Peyer's patch (tissue), 4 donors: Measurements from ENCODE around the gene AKAIN1.

Experiments used
- POLR2A ChIP-seq, 2 donors: fragments of 450-650 bp; IDR thresholded peaks; one replicate each; pipeline ENCODE4 v1.5.1; 2017; ENCODE audit warnings: antibody characterized with exemption in 2 of 2, mild to moderate bottlenecking in 2 of 2, moderate library complexity in 2 of 2
- TF ChIP-seq, protein P1 (sequence below), 6 experiments: fragments of 450-650 bp in 4 of 6; fragments of 200-600 bp in 2 of 6; sonication (generic) in 1 of 6; IDR thresholded peaks; one replicate each; pipeline ENCODE4 v1.5.1; 2017 to 2019; ENCODE audit warnings: antibody characterized with exemption in 6 of 6, mild to moderate bottlenecking in 3 of 6, moderate library complexity in 1 of 6

GRCh38 chr18:5158587-5158986 is 38.5 kb downstream of the AKAIN1 start:
- TF ChIP-seq, protein P1, sequence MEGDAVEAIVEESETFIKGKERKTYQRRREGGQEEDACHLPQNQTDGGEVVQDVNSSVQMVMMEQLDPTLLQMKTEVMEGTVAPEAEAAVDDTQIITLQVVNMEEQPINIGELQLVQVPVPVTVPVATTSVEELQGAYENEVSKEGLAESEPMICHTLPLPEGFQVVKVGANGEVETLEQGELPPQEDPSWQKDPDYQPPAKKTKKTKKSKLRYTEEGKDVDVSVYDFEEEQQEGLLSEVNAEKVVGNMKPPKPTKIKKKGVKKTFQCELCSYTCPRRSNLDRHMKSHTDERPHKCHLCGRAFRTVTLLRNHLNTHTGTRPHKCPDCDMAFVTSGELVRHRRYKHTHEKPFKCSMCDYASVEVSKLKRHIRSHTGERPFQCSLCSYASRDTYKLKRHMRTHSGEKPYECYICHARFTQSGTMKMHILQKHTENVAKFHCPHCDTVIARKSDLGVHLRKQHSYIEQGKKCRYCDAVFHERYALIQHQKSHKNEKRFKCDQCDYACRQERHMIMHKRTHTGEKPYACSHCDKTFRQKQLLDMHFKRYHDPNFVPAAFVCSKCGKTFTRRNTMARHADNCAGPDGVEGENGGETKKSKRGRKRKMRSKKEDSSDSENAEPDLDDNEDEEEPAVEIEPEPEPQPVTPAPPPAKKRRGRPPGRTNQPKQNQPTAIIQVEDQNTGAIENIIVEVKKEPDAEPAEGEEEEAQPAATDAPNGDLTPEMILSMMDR (IDR thresholded peaks at IDR 0.05) = no peak
- no peak for TF ChIP-seq POLR2A (IDR thresholded peaks at IDR 0.05)
